SK-N-SH (cell line): ENCODE results near the gene PIERCE2. TPM values are rescaled to one million over a fixed set of nuclear protein-coding genes. Genes with fewer than 3 reads are reported as not detected.

Experiments
- CTCF ChIA-PET: fragments of 300-600, 350-600 bp; formaldehyde crosslinking; extraction: SDS; loops from one replicate; lab custom pipeline; 2021; lab: Yijun Ruan, JAX
- POLR2A ChIA-PET: fragments of 350-600 bp; sonication (Branson Sonifier 250); formaldehyde crosslinking; extraction: SDS; loops from one replicate; lab custom pipeline; 2020; ENCODE audit warnings: antibody characterized with exemption, inconsistent platforms; lab: Yijun Ruan, JAX
- DNase-seq: peaks from one replicate; pipeline ENCODE4 v3.0.0; 2012
- H2AFZ ChIP-seq: fragments of 200-600 bp; sonication (generic); 2 replicates; pipeline ENCODE4 v1.8.1; 2016; ENCODE audit warnings: antibody characterized with exemption, mild to moderate bottlenecking, low read depth
- H3F3A ChIP-seq: fragments of 200-600 bp; sonication (generic); replicated peaks from 2 replicates; pipeline ENCODE3; 2016; ENCODE audit warnings: antibody characterized with exemption, mild to moderate bottlenecking; ENCODE audit not compliant: insufficient read depth
- H3K27ac ChIP-seq, 2 experiments: fragments of 200-500 bp in 1 of 2; fragments of 200-600 bp in 1 of 2; sonication (Bioruptor generic) in 1 of 2; sonication (generic), shearing (Covaris generic) in 1 of 2; 2 replicates each; pipeline versions ENCODE4 v1.5.1 to v1.6.1; 2014 to 2016; ENCODE audit warnings: low read depth in 2 of 2, inconsistent platforms in 1 of 2, low read length in 1 of 2, mild to moderate bottlenecking in 1 of 2, mixed read lengths in 1 of 2
- H3K27me3 ChIP-seq: fragments of 200-600 bp; sonication (generic), shearing (Covaris generic); 2 replicates; pipeline ENCODE4 v1.6.1; 2016; ENCODE audit warnings: mixed run types; ENCODE audit not compliant: insufficient read depth
- H3K36me3 ChIP-seq, 2 experiments: fragments of 200-500 bp in 1 of 2; fragments of 200-600 bp in 1 of 2; sonication (Bioruptor generic) in 1 of 2; sonication (generic) in 1 of 2; replicated peaks in 1 of 2; 2 replicates each; pipeline versions ENCODE3 to v1.5.1; 2014 to 2016; ENCODE audit warnings: low read length in 1 of 2, mild to moderate bottlenecking in 1 of 2; ENCODE audit not compliant: insufficient read depth in 2 of 2, control insufficient read depth in 1 of 2
- H3K4me1 ChIP-seq, 2 experiments: fragments of 200-500 bp in 1 of 2; fragments of 200-600 bp in 1 of 2; sonication (Bioruptor generic) in 1 of 2; sonication (generic), shearing (Covaris generic) in 1 of 2; 2 replicates each; pipeline versions ENCODE4 v1.5.1 to v1.6.1; 2014 to 2016; ENCODE audit warnings: low read depth in 1 of 2, low read length in 1 of 2, mixed run types in 1 of 2; ENCODE audit not compliant: insufficient read depth in 2 of 2, control insufficient read depth in 1 of 2
- H3K4me2 ChIP-seq: fragments of 200-600 bp; sonication (generic), shearing (Covaris generic); 2 replicates; pipeline ENCODE4 v1.6.1; 2017; ENCODE audit warnings: mixed run types
- H3K4me3 ChIP-seq, 2 experiments: fragments of 200-500 bp in 1 of 2; fragments of 200-600 bp in 1 of 2; sonication (Bioruptor generic) in 1 of 2; sonication (generic), shearing (Covaris generic) in 1 of 2; 2 replicates each; pipeline versions ENCODE4 v1.5.1 to v1.8.1; 2014 to 2016; ENCODE audit warnings: low read depth in 2 of 2, inconsistent platforms in 1 of 2, low read length in 1 of 2, mild to moderate bottlenecking in 1 of 2, mixed read lengths in 1 of 2, moderate library complexity in 1 of 2
- H3K79me2 ChIP-seq: fragments of 200-600 bp; sonication (generic); 2 replicates; pipeline ENCODE4 v1.8.1; 2017; ENCODE audit warnings: mild to moderate bottlenecking; ENCODE audit not compliant: insufficient read depth
- H3K9ac ChIP-seq: fragments of 200-600 bp; sonication (generic); 2 replicates; pipeline ENCODE4 v1.6.1; 2017; ENCODE audit warnings: mixed run types
- H3K9me2 ChIP-seq: fragments of 200-600 bp; sonication (generic); 2 replicates; pipeline ENCODE4 v1.6.1; 2017; ENCODE audit warnings: mixed run types
- H3K9me3 ChIP-seq: fragments of 200-600 bp; sonication (generic); 2 replicates; pipeline ENCODE4 v1.6.1; 2017; ENCODE audit warnings: mixed run types, mild to moderate bottlenecking, moderate library complexity
- H4K20me1 ChIP-seq: fragments of 200-600 bp; sonication (generic); 2 replicates; pipeline ENCODE4 v1.6.1; 2017; ENCODE audit warnings: mild to moderate bottlenecking, mixed run types; ENCODE audit not compliant: insufficient read depth
- CHD2 ChIP-seq: fragments of 150-350 bp; IDR thresholded peaks from 2 replicates; pipeline ENCODE4 v1.6.1; 2018; ENCODE audit warnings: low read length; ENCODE audit not compliant: partially characterized antibody
- EZH2phosphoT487 ChIP-seq: fragments of 200-600 bp; sonication (generic); IDR thresholded peaks from 2 replicates; pipeline ENCODE4 v1.6.1; 2017; ENCODE audit warnings: low read depth, mixed run types, mild to moderate bottlenecking, antibody characterized with exemption, moderate library complexity, borderline replicate concordance
- FOSL2 ChIP-seq: IDR thresholded peaks from 2 replicates; pipeline ENCODE4 v1.4.0; 2012; ENCODE audit warnings: low read depth, mild to moderate bottlenecking, moderate library complexity, borderline replicate concordance
- FOXM1 ChIP-seq: IDR thresholded peaks from 2 replicates; pipeline ENCODE4 v1.4.0; 2012; ENCODE audit warnings: low read depth, mild to moderate bottlenecking
- GATA2 ChIP-seq: sonication (generic); formaldehyde crosslinking; IDR thresholded peaks from 2 replicates; pipeline ENCODE4 v1.5.0; 2020; ENCODE audit warnings: mild to moderate bottlenecking, missing genetic modification reagents
- JUND ChIP-seq: IDR thresholded peaks from 2 replicates; pipeline ENCODE4 v1.4.0; 2012
- MEF2A ChIP-seq: IDR thresholded peaks from 2 replicates; pipeline ENCODE4 v1.4.0; 2012; ENCODE audit warnings: low read depth, borderline replicate concordance
- NFIC ChIP-seq: IDR thresholded peaks from 2 replicates; pipeline ENCODE4 v1.4.0; 2012; ENCODE audit warnings: borderline replicate concordance
- POLR2AphosphoS5 ChIP-seq: IDR thresholded peaks from 2 replicates; pipeline ENCODE4 v1.6.1; 2012; ENCODE audit warnings: low read depth, low read length
- RFX5 ChIP-seq: IDR thresholded peaks from 2 replicates; pipeline ENCODE4 v1.6.1; 2012; ENCODE audit warnings: mild to moderate bottlenecking, improper control_type of control experiment, low read length
- SMC3 ChIP-seq: IDR thresholded peaks from 2 replicates; pipeline ENCODE4 v1.6.1; 2012; ENCODE audit warnings: low read depth, low read length, improper control_type of control experiment
- TAF1 ChIP-seq: IDR thresholded peaks from 2 replicates; pipeline ENCODE4 v1.6.1; 2012; ENCODE audit warnings: low read depth, mild to moderate bottlenecking, low read length, moderate library complexity, borderline replicate concordance
- polyA plus RNA-seq, 3 experiments: library from polyadenylated mRNA; depleted of rRNA; stranded (reverse); fragments of >200 nt; gene quantifications; 2 replicates each; pipeline ENCODE4 v1.2.3, GENCODE V29; 2012
- TF ChIP-seq, protein P1 (sequence below): fragments of 150-350 bp; IDR thresholded peaks from 2 replicates; pipeline ENCODE4 v1.6.1; 2017; ENCODE audit warnings: antibody characterized with exemption, low read length, low read depth, borderline replicate concordance
- TF ChIP-seq, protein P2 (sequence below): fragments of 200-600 bp; sonication (generic); IDR thresholded peaks from 2 replicates; pipeline ENCODE4 v1.6.1; 2017; ENCODE audit warnings: antibody characterized with exemption, mild to moderate bottlenecking, moderate library complexity
- TF ChIP-seq, protein P3 (sequence below): IDR thresholded peaks from 2 replicates; pipeline ENCODE4 v1.4.0; 2012; ENCODE audit warnings: low read depth, borderline replicate concordance
- TF ChIP-seq, protein P4 (sequence below): IDR thresholded peaks from 2 replicates; pipeline ENCODE4 v1.6.1; 2012; ENCODE audit warnings: mild to moderate bottlenecking, low read depth, low read length, moderate library complexity
- TF ChIP-seq, protein P5 (sequence below): IDR thresholded peaks from 2 replicates; pipeline ENCODE4; 2012
- TF ChIP-seq, protein P6 (sequence below): fragments of 150-350 bp; IDR thresholded peaks from 2 replicates; pipeline ENCODE4 v1.6.1; 2016; ENCODE audit warnings: mild to moderate bottlenecking, low read depth, low read length

The PIERCE2 gene
- polyA plus RNA-seq, 1 of the 3 experiments (the other 2 are of a cell fraction), result 2.5 TPM

DNA sequence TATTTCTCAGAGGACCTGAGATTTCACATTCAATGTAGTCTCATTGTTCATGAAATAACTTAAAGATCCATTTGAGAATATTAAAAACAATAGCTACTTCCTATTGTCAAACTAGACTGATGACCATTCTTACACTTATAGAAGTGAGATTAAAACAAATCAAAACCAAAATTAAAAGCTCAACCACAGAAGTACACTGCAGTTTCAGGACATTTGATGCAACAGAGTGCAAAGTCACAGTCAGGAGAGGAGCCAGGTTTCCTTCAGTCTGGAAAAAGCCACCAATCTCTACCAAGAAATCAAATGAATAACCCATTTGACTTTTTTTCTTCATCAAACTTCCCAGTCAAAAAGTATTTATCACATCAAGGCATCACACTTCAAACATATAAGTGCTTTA lies 5.6 kb upstream of the PIERCE2 start (continued):
- TF ChIP-seq MEF2A, result no peak

DNA sequence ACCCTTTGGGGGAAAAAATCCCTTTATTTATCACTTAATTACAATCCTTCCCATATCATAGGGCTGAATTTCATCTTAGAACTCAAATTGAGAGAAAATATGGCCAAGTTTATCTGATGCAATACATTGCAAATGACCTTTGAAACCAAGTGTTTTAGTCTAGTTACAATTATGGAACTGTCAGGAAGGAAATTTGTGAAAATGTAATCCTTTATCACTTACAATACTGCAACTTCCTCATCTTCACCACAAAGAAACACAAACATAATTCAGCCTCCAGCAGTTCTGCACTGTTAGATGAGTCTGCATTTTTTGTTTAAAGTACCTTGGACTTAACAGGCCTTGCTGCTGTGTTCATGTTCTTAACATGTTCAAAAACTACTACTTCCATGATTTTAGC lies 4.8 kb upstream of the PIERCE2 start:
- Histone ChIP-seq H3F3A (peaks cover 6% of the 10 kb centered on the region), H3K9ac (peak overlapping the region; percentile 4; the same call in 1 of the 2 replicates), H3K9me2 (no peaks in the 10 kb centered on the region), H3K36me3 (peaks cover 0 to 4% of the 10 kb centered on the region in 2 experiments), H2AFZ (no peak overlapping the region; the same call in 1 of the 2 replicates), H4K20me1 (no peaks in the 10 kb centered on the region), H3K9me3 (no peaks in the 10 kb centered on the region), H3K27ac (peak overlapping the region; percentile 37 to 65), H3K4me3 (0 out of 4 replicates have a peak overlapping the region, but pooled peaks of 1 of the 2 experiments have one; percentile 3), H3K79me2 (peaks cover 38% of the 10 kb centered on the region), H3K27me3 (no peaks in the 10 kb centered on the region), H3K4me2 (peak overlapping the region; percentile 7), H3K4me1 (peaks cover 10 to 23% of the 10 kb centered on the region in 2 experiments; a peak in 3 of 4 replicates)
- CTCF ChIA-PET, result interaction anchor here (1.0 to 1.8 kb wide), 2 partner anchors 17 to 31 kb away, joined by 4 to 6 read pairs; no protein-coding TSS in a partner anchor
- no peak for DNase-seq
- POLR2A ChIA-PET, result no interaction called here
- TF ChIP-seq MEF2A (no peak), POLR2AphosphoS5 (no peak), CHD2 (no peak), FOSL2 (no peak), FOXM1 (no peak), GATA2 (CRISPR knock-in tag) (no peak), JUND (no peak), TAF1 (no peak), NFIC (no peak), RFX5 (no peak), EZH2phosphoT487 (no peak), SMC3 (no peak)
- TF ChIP-seq, protein P1, sequence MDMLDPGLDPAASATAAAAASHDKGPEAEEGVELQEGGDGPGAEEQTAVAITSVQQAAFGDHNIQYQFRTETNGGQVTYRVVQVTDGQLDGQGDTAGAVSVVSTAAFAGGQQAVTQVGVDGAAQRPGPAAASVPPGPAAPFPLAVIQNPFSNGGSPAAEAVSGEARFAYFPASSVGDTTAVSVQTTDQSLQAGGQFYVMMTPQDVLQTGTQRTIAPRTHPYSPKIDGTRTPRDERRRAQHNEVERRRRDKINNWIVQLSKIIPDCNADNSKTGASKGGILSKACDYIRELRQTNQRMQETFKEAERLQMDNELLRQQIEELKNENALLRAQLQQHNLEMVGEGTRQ, result no peak
- TF ChIP-seq, protein P2, sequence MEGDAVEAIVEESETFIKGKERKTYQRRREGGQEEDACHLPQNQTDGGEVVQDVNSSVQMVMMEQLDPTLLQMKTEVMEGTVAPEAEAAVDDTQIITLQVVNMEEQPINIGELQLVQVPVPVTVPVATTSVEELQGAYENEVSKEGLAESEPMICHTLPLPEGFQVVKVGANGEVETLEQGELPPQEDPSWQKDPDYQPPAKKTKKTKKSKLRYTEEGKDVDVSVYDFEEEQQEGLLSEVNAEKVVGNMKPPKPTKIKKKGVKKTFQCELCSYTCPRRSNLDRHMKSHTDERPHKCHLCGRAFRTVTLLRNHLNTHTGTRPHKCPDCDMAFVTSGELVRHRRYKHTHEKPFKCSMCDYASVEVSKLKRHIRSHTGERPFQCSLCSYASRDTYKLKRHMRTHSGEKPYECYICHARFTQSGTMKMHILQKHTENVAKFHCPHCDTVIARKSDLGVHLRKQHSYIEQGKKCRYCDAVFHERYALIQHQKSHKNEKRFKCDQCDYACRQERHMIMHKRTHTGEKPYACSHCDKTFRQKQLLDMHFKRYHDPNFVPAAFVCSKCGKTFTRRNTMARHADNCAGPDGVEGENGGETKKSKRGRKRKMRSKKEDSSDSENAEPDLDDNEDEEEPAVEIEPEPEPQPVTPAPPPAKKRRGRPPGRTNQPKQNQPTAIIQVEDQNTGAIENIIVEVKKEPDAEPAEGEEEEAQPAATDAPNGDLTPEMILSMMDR, result no peak
- TF ChIP-seq, protein P3, sequence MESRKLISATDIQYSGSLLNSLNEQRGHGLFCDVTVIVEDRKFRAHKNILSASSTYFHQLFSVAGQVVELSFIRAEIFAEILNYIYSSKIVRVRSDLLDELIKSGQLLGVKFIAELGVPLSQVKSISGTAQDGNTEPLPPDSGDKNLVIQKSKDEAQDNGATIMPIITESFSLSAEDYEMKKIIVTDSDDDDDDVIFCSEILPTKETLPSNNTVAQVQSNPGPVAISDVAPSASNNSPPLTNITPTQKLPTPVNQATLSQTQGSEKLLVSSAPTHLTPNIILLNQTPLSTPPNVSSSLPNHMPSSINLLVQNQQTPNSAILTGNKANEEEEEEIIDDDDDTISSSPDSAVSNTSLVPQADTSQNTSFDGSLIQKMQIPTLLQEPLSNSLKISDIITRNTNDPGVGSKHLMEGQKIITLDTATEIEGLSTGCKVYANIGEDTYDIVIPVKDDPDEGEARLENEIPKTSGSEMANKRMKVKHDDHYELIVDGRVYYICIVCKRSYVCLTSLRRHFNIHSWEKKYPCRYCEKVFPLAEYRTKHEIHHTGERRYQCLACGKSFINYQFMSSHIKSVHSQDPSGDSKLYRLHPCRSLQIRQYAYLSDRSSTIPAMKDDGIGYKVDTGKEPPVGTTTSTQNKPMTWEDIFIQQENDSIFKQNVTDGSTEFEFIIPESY, result no peak
- TF ChIP-seq, protein P4, sequence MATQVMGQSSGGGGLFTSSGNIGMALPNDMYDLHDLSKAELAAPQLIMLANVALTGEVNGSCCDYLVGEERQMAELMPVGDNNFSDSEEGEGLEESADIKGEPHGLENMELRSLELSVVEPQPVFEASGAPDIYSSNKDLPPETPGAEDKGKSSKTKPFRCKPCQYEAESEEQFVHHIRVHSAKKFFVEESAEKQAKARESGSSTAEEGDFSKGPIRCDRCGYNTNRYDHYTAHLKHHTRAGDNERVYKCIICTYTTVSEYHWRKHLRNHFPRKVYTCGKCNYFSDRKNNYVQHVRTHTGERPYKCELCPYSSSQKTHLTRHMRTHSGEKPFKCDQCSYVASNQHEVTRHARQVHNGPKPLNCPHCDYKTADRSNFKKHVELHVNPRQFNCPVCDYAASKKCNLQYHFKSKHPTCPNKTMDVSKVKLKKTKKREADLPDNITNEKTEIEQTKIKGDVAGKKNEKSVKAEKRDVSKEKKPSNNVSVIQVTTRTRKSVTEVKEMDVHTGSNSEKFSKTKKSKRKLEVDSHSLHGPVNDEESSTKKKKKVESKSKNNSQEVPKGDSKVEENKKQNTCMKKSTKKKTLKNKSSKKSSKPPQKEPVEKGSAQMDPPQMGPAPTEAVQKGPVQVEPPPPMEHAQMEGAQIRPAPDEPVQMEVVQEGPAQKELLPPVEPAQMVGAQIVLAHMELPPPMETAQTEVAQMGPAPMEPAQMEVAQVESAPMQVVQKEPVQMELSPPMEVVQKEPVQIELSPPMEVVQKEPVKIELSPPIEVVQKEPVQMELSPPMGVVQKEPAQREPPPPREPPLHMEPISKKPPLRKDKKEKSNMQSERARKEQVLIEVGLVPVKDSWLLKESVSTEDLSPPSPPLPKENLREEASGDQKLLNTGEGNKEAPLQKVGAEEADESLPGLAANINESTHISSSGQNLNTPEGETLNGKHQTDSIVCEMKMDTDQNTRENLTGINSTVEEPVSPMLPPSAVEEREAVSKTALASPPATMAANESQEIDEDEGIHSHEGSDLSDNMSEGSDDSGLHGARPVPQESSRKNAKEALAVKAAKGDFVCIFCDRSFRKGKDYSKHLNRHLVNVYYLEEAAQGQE, result no peak
- TF ChIP-seq, protein P5, sequence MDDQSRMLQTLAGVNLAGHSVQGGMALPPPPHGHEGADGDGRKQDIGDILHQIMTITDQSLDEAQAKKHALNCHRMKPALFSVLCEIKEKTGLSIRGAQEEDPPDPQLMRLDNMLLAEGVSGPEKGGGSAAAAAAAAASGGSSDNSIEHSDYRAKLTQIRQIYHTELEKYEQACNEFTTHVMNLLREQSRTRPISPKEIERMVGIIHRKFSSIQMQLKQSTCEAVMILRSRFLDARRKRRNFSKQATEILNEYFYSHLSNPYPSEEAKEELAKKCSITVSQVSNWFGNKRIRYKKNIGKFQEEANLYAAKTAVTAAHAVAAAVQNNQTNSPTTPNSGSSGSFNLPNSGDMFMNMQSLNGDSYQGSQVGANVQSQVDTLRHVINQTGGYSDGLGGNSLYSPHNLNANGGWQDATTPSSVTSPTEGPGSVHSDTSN, result no peak
- TF ChIP-seq, protein P6, sequence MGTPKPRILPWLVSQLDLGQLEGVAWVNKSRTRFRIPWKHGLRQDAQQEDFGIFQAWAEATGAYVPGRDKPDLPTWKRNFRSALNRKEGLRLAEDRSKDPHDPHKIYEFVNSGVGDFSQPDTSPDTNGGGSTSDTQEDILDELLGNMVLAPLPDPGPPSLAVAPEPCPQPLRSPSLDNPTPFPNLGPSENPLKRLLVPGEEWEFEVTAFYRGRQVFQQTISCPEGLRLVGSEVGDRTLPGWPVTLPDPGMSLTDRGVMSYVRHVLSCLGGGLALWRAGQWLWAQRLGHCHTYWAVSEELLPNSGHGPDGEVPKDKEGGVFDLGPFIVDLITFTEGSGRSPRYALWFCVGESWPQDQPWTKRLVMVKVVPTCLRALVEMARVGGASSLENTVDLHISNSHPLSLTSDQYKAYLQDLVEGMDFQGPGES, result no peak
